ENCODE results near the gene TREH.

TREH gene

GRCh38 chr11:118703563-118704106 is 24.2 kb upstream of the TREH start:
- no peaks in the 10 kb centered on the region for H3K9me3 ChIP-seq (ENCODE audit: low read depth, low read length)
- no peaks in the 10 kb centered on the region for H3K36me3 ChIP-seq (ENCODE audit: insufficient read depth, low read length)
- no peak overlapping the region for H3K27ac ChIP-seq
- H3K4me3 ChIP-seq: no peak overlapping the region
- no peak for DNase-seq (ENCODE audit: low read depth, low spot score)
- no peak for TF ChIP-seq POLR2AphosphoS5 (IDR thresholded peaks at IDR 0.05; ENCODE audit: borderline replicate concordance, low read depth, low read length)
- TF ChIP-seq EZH2 (IDR thresholded peaks at IDR 0.05): no peak
- TF ChIP-seq FOXP2 (optimal IDR thresholded peaks at IDR 0.05; ENCODE audit: control extremely low read depth, extremely low read length, insufficient read depth): no peak
- H3K9ac ChIP-seq (ENCODE audit: insufficient read length): no peak overlapping the region

- Histone ChIP-seq H3K36me3 (ENCODE audit: insufficient read depth, low read length) (no peaks in the 10 kb centered on the region), H3K9ac (ENCODE audit: insufficient read length) (no peak overlapping the region), H3K9me3 (ENCODE audit: low read depth, low read length) (no peaks in the 10 kb centered on the region), H3K27ac (no peak overlapping the region), H3K4me3 (no peak overlapping the region)
- no peak for DNase-seq (ENCODE audit: low read depth, low spot score)
- TF ChIP-seq FOXP2 (optimal IDR thresholded peaks at IDR 0.05; ENCODE audit: control extremely low read depth, extremely low read length, insufficient read depth) (no peak), EZH2 (IDR thresholded peaks at IDR 0.05) (no peak), POLR2AphosphoS5 (IDR thresholded peaks at IDR 0.05; ENCODE audit: borderline replicate concordance, low read depth, low read length) (no peak)
These were observed 20.2 kb upstream of the TREH start for GRCh38 chr11:118699506-118700220.

DNA sequence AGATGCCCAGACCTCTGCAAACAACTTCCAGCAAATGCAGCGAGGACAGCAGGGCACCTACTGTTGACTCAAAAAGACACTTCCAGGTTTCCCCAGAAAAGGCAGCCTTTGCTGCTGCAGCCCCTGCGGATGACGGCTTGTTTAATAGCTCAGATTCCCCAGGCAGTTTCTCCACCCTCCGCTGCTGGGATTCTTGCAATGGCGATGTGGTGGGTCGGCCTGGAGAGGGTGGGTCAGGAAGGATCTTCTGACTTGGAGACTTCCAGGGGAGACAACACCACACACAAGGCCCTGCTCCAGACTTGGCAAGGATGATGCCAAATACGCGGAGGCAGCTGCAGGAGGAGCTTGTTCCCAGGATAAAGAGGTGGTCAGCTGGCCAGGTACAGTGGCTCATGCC is 17.9 kb upstream of the TREH start:
- Histone ChIP-seq H3K4me3 (no peak overlapping the region), H3K27ac (no peak overlapping the region)
- DNase-seq (ENCODE audit: low read depth, low spot score): no peak

DNA sequence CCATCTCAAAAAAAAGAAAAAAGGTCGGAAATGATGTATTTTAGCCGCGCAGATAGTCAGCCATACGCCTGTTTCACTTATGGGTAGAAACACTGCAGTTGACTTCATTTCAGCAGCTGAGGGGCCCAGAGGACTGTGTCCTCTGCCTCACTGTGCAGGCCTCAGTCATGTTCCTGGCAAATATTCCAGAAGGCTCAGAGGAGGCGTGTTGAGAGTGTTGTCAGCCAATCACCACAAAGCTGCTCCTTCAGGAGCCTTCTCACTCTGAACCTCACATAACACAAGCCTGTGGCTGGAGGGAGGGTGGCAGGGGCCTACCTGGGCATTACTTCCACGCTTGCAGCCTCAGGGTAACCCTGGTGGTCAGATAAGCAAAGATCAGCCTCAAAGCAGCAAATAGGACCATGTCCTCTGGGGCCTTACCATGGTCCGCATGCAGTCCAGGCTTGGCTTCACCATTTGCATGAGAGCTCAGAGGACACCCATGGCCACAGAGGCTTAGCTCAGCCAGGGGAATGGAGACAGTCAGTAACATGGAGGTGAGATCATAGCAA is 17.3 kb upstream of the TREH start:
- H3K4me3 ChIP-seq: no peak overlapping the region
- no peak overlapping the region for H3K9ac ChIP-seq (ENCODE audit: insufficient read length)
- H3K9me3 ChIP-seq (ENCODE audit: low read depth, low read length): no peaks in the 10 kb centered on the region
- H3K27ac ChIP-seq: no peak overlapping the region
- no peaks in the 10 kb centered on the region for H3K36me3 ChIP-seq (ENCODE audit: insufficient read depth, low read length)
- TF ChIP-seq FOXP2 (optimal IDR thresholded peaks at IDR 0.05; ENCODE audit: control extremely low read depth, extremely low read length, insufficient read depth): no peak
- TF ChIP-seq POLR2AphosphoS5 (IDR thresholded peaks at IDR 0.05; ENCODE audit: borderline replicate concordance, low read depth, low read length): no peak
- TF ChIP-seq EZH2 (IDR thresholded peaks at IDR 0.05): no peak
- DNase-seq (ENCODE audit: low read depth, low spot score): no peak

More for the DNA sequence above, 17.9 kb upstream of the TREH start:
- H3K36me3 ChIP-seq (ENCODE audit: insufficient read depth, low read length): no peaks in the 10 kb centered on the region
- no peaks in the 10 kb centered on the region for H3K9me3 ChIP-seq (ENCODE audit: low read depth, low read length)
- TF ChIP-seq FOXP2 (optimal IDR thresholded peaks at IDR 0.05; ENCODE audit: control extremely low read depth, extremely low read length, insufficient read depth): no peak
- TF ChIP-seq EZH2 (IDR thresholded peaks at IDR 0.05): no peak
- no peak for TF ChIP-seq POLR2AphosphoS5 (IDR thresholded peaks at IDR 0.05; ENCODE audit: borderline replicate concordance, low read depth, low read length)
- no peak overlapping the region for H3K9ac ChIP-seq (ENCODE audit: insufficient read length)

- H3K9me3 ChIP-seq (ENCODE audit: low read depth, low read length): no peaks in the 10 kb centered on the region
- no peak for DNase-seq (ENCODE audit: low read depth, low spot score)
- H3K9ac ChIP-seq (ENCODE audit: insufficient read length): no peak overlapping the region
- no peak for TF ChIP-seq EZH2 (IDR thresholded peaks at IDR 0.05)
- TF ChIP-seq POLR2AphosphoS5 (IDR thresholded peaks at IDR 0.05; ENCODE audit: borderline replicate concordance, low read depth, low read length): no peak
- TF ChIP-seq FOXP2 (optimal IDR thresholded peaks at IDR 0.05; ENCODE audit: control extremely low read depth, extremely low read length, insufficient read depth): no peak
- H3K4me3 ChIP-seq: no peak overlapping the region
- no peaks in the 10 kb centered on the region for H3K36me3 ChIP-seq (ENCODE audit: insufficient read depth, low read length)
- no peak overlapping the region for H3K27ac ChIP-seq
These were observed 15.3 kb upstream of the TREH start for GRCh38 chr11:118694771-118695170.

DNA sequence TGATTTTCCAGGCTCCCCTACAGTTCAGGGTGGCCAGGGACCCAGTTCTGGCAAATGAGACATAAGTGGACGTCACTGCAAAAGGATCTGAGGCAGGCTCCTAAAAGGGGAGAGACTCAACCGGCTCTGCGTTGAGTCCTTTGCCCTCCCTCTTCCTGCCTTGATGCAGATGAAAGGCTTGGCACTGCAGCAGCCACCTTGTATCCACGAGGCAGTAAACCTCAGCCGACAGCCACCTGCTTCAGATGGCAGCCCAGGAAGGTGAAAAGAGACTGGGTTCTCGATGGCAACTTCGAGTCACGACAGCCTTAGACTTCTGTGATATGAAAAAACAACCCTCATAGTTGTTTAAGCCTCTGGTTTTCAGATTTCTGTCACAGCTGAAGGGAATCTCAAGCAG is 14.7 kb upstream of the TREH start:
- no peak overlapping the region for H3K9ac ChIP-seq (ENCODE audit: insufficient read length)
- no peaks in the 10 kb centered on the region for H3K9me3 ChIP-seq (ENCODE audit: low read depth, low read length)
- DNase-seq (ENCODE audit: low read depth, low spot score): no peak
- H3K27ac ChIP-seq: no peak overlapping the region
- TF ChIP-seq EZH2 (IDR thresholded peaks at IDR 0.05) (no peak), FOXP2 (optimal IDR thresholded peaks at IDR 0.05; ENCODE audit: control extremely low read depth, extremely low read length, insufficient read depth) (no peak), POLR2AphosphoS5 (IDR thresholded peaks at IDR 0.05; ENCODE audit: borderline replicate concordance, low read depth, low read length) (no peak)
- no peaks in the 10 kb centered on the region for H3K36me3 ChIP-seq (ENCODE audit: insufficient read depth, low read length)
- no peak overlapping the region for H3K4me3 ChIP-seq

GRCh38 chr11:118691926-118692830 is 12.7 kb upstream of the TREH start:
- Histone ChIP-seq H3K36me3 (ENCODE audit: insufficient read depth, low read length) (no peaks in the 10 kb centered on the region), H3K9ac (ENCODE audit: insufficient read length) (no peak overlapping the region), H3K27ac (no peak overlapping the region), H3K4me3 (no peak overlapping the region), H3K9me3 (ENCODE audit: low read depth, low read length) (no peaks in the 10 kb centered on the region)
- TF ChIP-seq EZH2 (IDR thresholded peaks at IDR 0.05): no peak
- TF ChIP-seq FOXP2 (optimal IDR thresholded peaks at IDR 0.05; ENCODE audit: control extremely low read depth, extremely low read length, insufficient read depth): no peak
- TF ChIP-seq POLR2AphosphoS5 (IDR thresholded peaks at IDR 0.05; ENCODE audit: borderline replicate concordance, low read depth, low read length): no peak
- no peak for DNase-seq (ENCODE audit: low read depth, low spot score)

All from SK-N-MC (cell line).